PC-3 (cell line): Measurements from ENCODE around the gene ELAVL4. TPM values are rescaled to one million over a fixed set of nuclear protein-coding genes. Genes with fewer than 3 reads are reported as not detected.

ENCODE experiments used
- ATAC-seq: fragments of 200-7000 bp; cut with Tn5 transposase; 2 replicates; pipeline ENCODE4 v1.9.1; 2020; ENCODE audit warnings: mild to moderate bottlenecking, moderate library complexity
- BruUV-seq: library from RNA; stranded (reverse); fragments of 400-500 nt; replicated peaks from 2 replicates; lab custom pipeline; 2021; lab: Mats Ljungman, UMichigan
- CTCF ChIA-PET: fragments of 300-600 bp; sonication (Branson Sonifier 250); formaldehyde crosslinking; loops from one replicate; lab custom pipeline; 2022; ENCODE audit warnings: antibody characterized with exemption; lab: Charles Lee
- POLR2A ChIA-PET: fragments of 300-600 bp; sonication (Branson Sonifier 250); formaldehyde crosslinking; loops from one replicate; lab custom pipeline; 2022; ENCODE audit warnings: antibody characterized with exemption; ENCODE audit not compliant: unreplicated experiment; lab: Charles Lee
- DNase-seq: peaks from one replicate; pipeline ENCODE4 v3.0.0-alpha.2; 2015
- H2AFZ ChIP-seq: fragments of 300-600 bp; sonication (generic); 2 replicates; pipeline ENCODE4 v1.6.0; 2016; ENCODE audit warnings: antibody characterized with exemption, low read length
- H3F3A ChIP-seq: fragments of 300-600 bp; sonication (generic); one replicate; pipeline ENCODE4 v1.6.0; 2017; ENCODE audit warnings: antibody characterized with exemption, low read length, control low read depth, mild to moderate bottlenecking; ENCODE audit not compliant: unreplicated experiment
- H3K27ac ChIP-seq: fragments of 300-600 bp; sonication (generic); 2 replicates; pipeline ENCODE4 v1.5.1; 2016; ENCODE audit warnings: mild to moderate bottlenecking, low read length
- H3K27me3 ChIP-seq: fragments of 300-600 bp; sonication (generic); 2 replicates; pipeline ENCODE4 v1.6.1; 2016; ENCODE audit warnings: low read length, mixed read lengths
- H3K36me3 ChIP-seq: fragments of 300-600 bp; sonication (generic); 2 replicates; pipeline ENCODE4 v1.6.1; 2016; ENCODE audit warnings: low read depth, mixed run types, low read length, mixed read lengths
- H3K4me1 ChIP-seq: fragments of 300-600 bp; sonication (generic); 2 replicates; pipeline ENCODE4 v1.5.1; 2016; ENCODE audit warnings: low read length; ENCODE audit not compliant: insufficient read depth
- H3K4me2 ChIP-seq: fragments of 300-600 bp; sonication (generic); 2 replicates; pipeline ENCODE4 v1.6.0; 2016; ENCODE audit warnings: low read length
- H3K4me3 ChIP-seq: fragments of 300-600 bp; sonication (generic); 2 replicates; pipeline ENCODE4 v1.5.1; 2016; ENCODE audit warnings: mild to moderate bottlenecking, low read length, mixed read lengths
- H3K79me2 ChIP-seq: fragments of 300-600 bp; sonication (generic); 2 replicates; pipeline ENCODE4 v1.6.1; 2017; ENCODE audit warnings: low read length, mixed read lengths
- H3K9ac ChIP-seq: fragments of 300-600 bp; sonication (generic); 2 replicates; pipeline ENCODE4 v1.6.0; 2016; ENCODE audit warnings: mild to moderate bottlenecking, low read length
- H3K9me2 ChIP-seq: fragments of 300-600 bp; sonication (generic); replicated peaks from 2 replicates; pipeline ENCODE4 v1.6.1; 2016; ENCODE audit warnings: mixed run types, low read length, mixed read lengths
- H3K9me3 ChIP-seq: fragments of 300-600 bp; sonication (generic); 2 replicates; pipeline ENCODE4 v1.6.1; 2016; ENCODE audit warnings: low read length, mixed read lengths
- H4K20me1 ChIP-seq: fragments of 300-600 bp; sonication (generic); 2 replicates; pipeline ENCODE4 v1.6.1; 2016; ENCODE audit warnings: low read length, mixed read lengths
- CTCF ChIP-seq: fragments of 300-600 bp; sonication (generic); conservative IDR thresholded peaks from 2 replicates; pipeline ENCODE4 v1.5.1; 2017; ENCODE audit warnings: antibody characterized with exemption, low read depth, mild to moderate bottlenecking, low read length
- EZH2 ChIP-seq: fragments of 300-600 bp; sonication (generic); IDR thresholded peaks from one replicate; pipeline ENCODE4 v1.6.1; 2017; ENCODE audit warnings: antibody characterized with exemption, mild to moderate bottlenecking, low read length; ENCODE audit not compliant: unreplicated experiment
- EZH2phosphoT487 ChIP-seq: fragments of 300-600 bp; sonication (generic); IDR thresholded peaks from 2 replicates; pipeline ENCODE4 v1.6.1; 2018; ENCODE audit warnings: mild to moderate bottlenecking, antibody characterized with exemption, low read length, borderline replicate concordance
- intact Hi-C: fragments of 100-400 bp; cut with micrococcal nuclease; formaldehyde crosslinking; loops from 2 replicates; pipeline ENCODE4 v1.9.0; 2023
- total RNA-seq: library from RNA; depleted of rRNA; stranded (reverse); fragments of >200 nt; gene quantifications from 2 replicates; pipeline ENCODE4 v1.2.3, GENCODE V29; 2014

ELAVL4 gene
- total RNA-seq, 1 experiment from 2014 or later = not detected

- no peak for TF ChIP-seq CTCF
- TF ChIP-seq EZH2 = no peak
- no peak for TF ChIP-seq EZH2phosphoT487
- Histone ChIP-seq H3K36me3 (no peaks in the 10 kb centered on the region), H3F3A (no peaks in the 10 kb centered on the region), H3K27me3 (no peaks in the 10 kb centered on the region; the same call in 1 of the 2 replicates), H3K79me2 (no peaks in the 10 kb centered on the region), H3K9ac (no peak overlapping the region), H3K4me1 (no peaks in the 10 kb centered on the region), H3K27ac (no peak overlapping the region), H3K4me2 (no peak overlapping the region), H3K9me2 (no peaks in the 10 kb centered on the region), H2AFZ (no peak overlapping the region), H4K20me1 (no peaks in the 10 kb centered on the region), H3K4me3 (no peak overlapping the region), H3K9me3 (no peaks in the 10 kb centered on the region)
- ChIA-PET CTCF (no interaction called here), POLR2A (no interaction called here)
- DNase-seq (no peak), ATAC-seq (no peak)
- BruUV-seq = no TSS peak
- intact Hi-C loops = no loop called here
Measured at GRCh38 chr1:50106095-50106761, 2.5 kb upstream of the ELAVL4 start.

GRCh38 chr1:50109116-50109515, 396 bp downstream of the ELAVL4 start:
- no peaks in the 10 kb centered on the region for H3K4me1 ChIP-seq
- no peak overlapping the region for H3K4me3 ChIP-seq
- no peaks in the 10 kb centered on the region for H3F3A ChIP-seq
- H3K9me2 ChIP-seq = no peaks in the 10 kb centered on the region
- intact Hi-C loops = no loop called here
- ChIA-PET CTCF (no interaction called here), POLR2A (no interaction called here)
- no peaks in the 10 kb centered on the region; the same call in 1 of the 2 replicates for H3K27me3 ChIP-seq
- H3K79me2 ChIP-seq = no peaks in the 10 kb centered on the region
- no peak overlapping the region for H2AFZ ChIP-seq
- ATAC-seq = no peak
- no peak overlapping the region for H3K9ac ChIP-seq
- no peaks in the 10 kb centered on the region for H4K20me1 ChIP-seq
- H3K27ac ChIP-seq = no peak overlapping the region
- no TSS peak for BruUV-seq
- no peak overlapping the region for H3K4me2 ChIP-seq
- DNase-seq = no peak
- H3K9me3 ChIP-seq = no peaks in the 10 kb centered on the region
- H3K36me3 ChIP-seq = no peaks in the 10 kb centered on the region
- no peak for TF ChIP-seq CTCF

GRCh38 chr1:50109647-50110075, 941 bp downstream of the ELAVL4 start:
- Histone ChIP-seq H3K79me2 (no peaks in the 10 kb centered on the region), H3K4me2 (no peak overlapping the region), H3K27me3 (no peaks in the 10 kb centered on the region; the same call in 1 of the 2 replicates), H3K9ac (no peak overlapping the region), H4K20me1 (no peaks in the 10 kb centered on the region), H3K36me3 (no peaks in the 10 kb centered on the region), H3K27ac (no peak overlapping the region), H3K9me3 (no peaks in the 10 kb centered on the region), H3K4me3 (no peak overlapping the region), H2AFZ (no peak overlapping the region), H3K9me2 (no peaks in the 10 kb centered on the region), H3K4me1 (no peaks in the 10 kb centered on the region), H3F3A (no peaks in the 10 kb centered on the region)
- no TSS peak for BruUV-seq
- ChIA-PET POLR2A (no interaction called here), CTCF (no interaction called here)
- TF ChIP-seq EZH2 = no peak
- no peak for TF ChIP-seq EZH2phosphoT487
- TF ChIP-seq CTCF = no peak
- DNase-seq (no peak), ATAC-seq (no peak)
- intact Hi-C loops = no loop called here
